Measurements from ENCODE around the gene GPAT2.
"Not testable (repeated sequence)": the region's sequence is repeated elsewhere in the genome, so short reads cannot be mapped to it uniquely, and the experiment has no call there.

Gene GPAT2

GRCh38 chr2:96064047-96064675 is 29.4 kb upstream of the GPAT2 start:
- DNase-seq: not testable (repeated sequence)

- not testable (repeated sequence) for DNase-seq
Measured at GRCh38 chr2:96063116-96063899, 28.6 kb upstream of the GPAT2 start.

DNA sequence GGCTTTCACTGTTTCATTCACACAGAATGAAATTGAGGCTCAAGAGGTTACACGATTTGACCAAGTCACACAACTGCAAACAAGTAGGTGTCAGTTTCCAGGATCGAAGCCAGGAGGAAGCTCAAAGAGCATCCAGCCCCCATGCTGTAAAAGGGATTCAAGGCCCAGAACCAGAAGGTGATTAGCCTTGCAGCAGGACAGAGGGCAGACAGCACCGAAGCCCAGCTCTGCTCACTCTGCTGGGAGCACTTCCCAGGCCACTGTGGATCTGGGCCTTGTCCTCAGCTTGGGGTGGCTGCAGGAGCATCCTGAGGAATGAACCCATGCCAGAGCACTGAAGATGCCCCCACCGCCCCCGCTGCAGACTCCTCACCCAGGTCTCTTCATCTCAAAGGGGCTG is 27.8 kb upstream of the GPAT2 start:
- DNase-seq: not testable (repeated sequence)

DNA sequence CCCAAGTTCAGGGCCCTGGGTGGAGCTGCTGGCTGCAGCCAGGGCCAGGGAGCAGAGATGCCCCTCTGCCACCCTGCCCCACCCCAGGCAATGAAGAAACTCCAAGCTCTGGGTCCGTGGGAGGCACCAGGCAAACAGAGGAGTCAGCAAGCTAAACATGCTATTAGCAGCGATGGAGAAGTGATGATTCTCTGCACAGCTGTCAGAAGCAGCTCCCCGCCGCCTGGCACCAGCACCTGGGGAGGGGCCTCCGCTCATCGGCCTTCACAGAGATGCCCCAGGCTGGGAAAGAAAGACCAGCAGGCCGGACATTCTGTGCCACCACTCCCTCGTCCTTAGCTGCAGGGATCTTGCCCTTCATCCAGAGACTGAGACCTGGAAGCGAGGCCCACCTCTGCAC is 27.2 kb upstream of the GPAT2 start:
- DNase-seq: not testable (repeated sequence)

DNA sequence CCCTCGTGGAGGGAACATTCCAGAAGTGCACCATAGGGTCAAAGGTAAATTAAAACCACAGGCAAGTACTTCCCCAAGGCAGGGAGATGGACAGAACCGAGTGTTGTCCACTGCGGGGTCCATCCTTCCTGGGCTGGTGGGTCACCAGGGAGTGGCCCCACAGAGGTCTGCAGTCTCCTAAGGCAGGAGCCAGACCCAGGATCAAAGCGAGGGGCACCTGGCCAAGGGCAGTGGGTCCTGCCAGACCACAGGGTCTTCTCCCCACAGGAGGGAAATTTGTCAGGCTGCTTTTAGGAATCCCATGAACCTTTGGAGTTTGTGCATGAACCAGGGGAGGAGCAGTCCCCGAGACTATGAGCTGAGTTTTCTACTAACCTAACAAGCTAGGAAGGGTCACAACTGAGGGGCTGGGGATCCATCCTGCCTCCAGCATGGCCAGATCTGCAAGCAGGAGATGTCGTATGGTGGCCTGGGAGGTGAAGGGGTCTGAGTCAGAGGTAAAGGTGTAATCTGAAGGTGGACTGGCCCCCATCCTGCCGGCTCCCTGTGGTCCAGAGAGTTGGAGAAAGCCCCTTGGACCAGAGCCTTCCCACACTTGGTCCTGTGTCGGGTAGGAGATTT is 26.6 kb upstream of the GPAT2 start:
- not testable (repeated sequence) for DNase-seq

DNA sequence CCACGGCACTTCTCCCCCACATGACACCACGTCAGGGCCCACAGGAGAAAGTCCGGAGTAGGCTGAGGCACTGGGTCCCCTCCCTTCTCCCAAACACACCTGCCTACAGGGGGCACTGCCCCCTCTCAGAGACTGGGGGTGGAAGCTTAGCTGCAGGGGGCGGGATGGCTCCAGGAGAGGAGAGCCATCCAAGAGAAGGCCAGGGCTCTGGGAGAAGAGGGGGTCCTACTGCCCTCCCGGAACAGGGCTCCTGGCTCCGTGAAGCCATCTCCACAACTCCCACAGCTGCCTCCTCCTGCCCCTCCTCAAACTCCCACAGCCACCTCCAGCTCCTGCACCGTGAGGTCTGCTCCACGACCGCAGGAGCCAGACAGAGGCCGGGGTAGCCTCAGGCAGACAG is 25.6 kb upstream of the GPAT2 start:
- DNase-seq: not testable (repeated sequence)

DNA sequence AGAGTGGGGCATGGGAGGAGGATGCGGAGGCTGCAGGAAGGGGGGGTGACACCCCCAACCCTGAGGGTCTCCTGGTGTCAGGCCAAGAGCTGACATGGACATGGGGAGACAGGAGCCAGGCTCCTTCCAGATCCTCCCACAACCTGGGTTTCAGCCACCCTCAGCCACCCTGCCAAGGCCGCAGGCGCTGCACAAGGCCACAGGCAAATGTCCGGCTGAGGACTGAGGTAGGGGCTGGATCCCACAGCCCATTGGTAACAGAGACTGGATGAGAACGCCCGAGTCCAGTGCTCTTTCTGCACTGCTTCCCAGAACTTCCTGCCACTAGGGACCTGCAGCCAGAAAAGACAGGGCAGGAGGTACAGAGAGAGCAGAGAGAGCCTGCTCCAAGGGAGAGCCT is 24.7 kb upstream of the GPAT2 start:
- DNase-seq: not testable (repeated sequence)

GRCh38 chr2:96055830-96056229 is 21.1 kb upstream of the GPAT2 start:
- not testable (repeated sequence) for DNase-seq

GRCh38 chr2:96054537-96054936 is 19.8 kb upstream of the GPAT2 start:
- DNase-seq: not testable (repeated sequence)

DNA sequence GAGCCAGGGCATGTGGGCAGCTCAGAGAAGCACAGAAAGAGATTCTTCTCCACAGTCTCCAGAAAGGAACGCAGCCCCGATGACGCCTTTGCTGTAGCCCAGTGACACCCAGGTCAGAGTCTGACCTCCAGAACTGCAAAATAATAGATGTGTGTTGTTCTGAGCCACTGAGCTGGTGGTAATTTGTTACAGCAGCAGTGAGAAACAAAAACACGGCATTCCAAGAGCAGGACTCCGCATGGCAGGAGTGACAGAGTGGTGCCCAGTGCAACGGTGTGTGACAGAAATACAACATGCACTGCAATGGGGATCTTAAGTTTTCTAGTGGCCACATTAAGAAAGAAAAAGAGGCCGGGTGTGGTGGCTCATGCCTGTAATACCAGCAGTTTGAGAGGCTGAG is 18.7 kb upstream of the GPAT2 start:
- DNase-seq: not testable (repeated sequence)

DNA sequence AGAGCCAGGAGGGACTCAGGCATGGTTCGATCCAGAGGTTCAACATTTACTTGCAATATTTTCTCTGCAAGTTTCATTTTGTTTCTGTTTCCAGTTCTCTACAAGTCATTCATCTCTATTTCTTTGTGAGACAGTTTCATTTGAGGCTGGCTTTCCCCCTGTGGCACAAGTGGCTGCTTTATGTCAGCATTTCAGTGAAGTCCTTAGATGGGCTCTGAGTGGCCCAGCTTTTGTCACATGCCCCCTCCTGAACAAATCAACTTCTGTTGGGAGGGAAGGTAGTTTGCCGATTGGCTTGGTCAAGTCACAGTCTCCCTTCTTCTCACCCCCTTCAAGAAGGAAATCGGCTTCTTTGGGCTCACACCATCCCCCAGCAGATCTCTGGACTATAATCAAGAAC is 17.9 kb upstream of the GPAT2 start:
- not testable (repeated sequence) for DNase-seq

DNA sequence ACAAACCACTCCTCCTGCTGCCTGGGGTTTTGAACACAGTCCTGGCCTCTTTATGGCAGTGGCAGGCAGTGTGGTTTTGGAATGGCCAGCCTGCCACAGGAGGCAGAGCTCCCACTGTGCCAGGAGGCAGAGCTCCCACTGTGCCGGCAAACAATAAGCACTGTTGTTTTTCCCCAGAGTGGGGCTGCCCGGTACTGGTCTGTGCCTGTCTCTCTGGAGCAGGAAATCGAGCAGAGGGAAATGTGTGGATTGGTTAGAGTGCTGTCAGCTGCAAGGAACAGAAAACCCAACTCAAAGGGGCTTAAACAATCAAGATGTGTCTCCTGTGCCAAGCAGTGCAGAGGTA is 15.2 kb upstream of the GPAT2 start:
- not testable (repeated sequence) for DNase-seq

GRCh38 chr2:96049049-96049916 is 14.6 kb upstream of the GPAT2 start:
- DNase-seq: not testable (repeated sequence)

- DNase-seq: not testable (repeated sequence)
Measured at GRCh38 chr2:96035554-96035953, 838 bp upstream of the GPAT2 start.

GRCh38 chr2:96033997-96034396 is 719 bp downstream of the GPAT2 start:
- not testable (repeated sequence) for DNase-seq

- not testable (repeated sequence) for DNase-seq
Measured at GRCh38 chr2:96027725-96028325, 6.9 kb downstream of the GPAT2 start.

DNA sequence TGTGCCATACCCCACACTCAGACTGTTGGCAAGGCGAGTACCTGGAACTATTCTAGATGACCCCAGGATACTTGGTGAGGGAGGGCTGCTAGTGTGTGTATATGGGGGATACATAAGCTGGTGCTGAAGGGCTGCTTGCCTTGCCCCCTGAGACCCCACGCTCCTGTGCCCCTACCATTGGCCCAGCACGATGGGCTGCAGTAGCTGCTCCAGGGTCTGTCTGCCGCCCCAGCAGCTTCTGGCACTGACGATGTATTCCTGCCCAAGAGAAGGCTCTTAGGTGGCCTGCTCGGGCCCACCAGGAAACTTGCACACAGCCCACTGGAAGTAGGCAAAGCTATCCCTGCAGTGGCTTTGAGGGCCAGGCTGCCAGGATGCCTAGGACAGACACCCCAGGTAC is 9.0 kb downstream of the GPAT2 start:
- not testable (repeated sequence) for DNase-seq

- DNase-seq: no peak
Measured at GRCh38 chr2:96025194-96025492, 9.6 kb downstream of the GPAT2 start.

GRCh38 chr2:96024336-96025193 is 10.2 kb downstream of the GPAT2 start:
- no peak for DNase-seq

DNA sequence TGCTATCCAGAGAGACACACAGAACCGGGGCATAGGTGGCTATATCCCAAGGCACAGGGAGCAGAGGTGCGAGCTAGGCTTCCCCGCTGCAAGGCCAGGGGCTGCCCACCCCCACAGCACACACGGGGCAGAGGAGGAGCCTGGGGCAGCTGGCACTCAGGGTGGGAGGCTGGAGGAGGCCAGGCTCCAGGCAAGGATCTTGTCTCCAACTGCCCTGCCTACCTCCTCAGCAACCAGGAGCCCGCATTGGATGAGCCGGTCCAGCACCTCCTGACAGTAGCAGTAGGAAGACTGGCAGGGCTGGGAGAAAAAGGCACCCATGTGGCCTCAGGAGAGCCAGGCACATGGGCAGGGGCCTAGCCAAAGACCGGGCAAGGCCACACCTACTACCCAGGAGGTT is 11.0 kb downstream of the GPAT2 start:
- not testable (repeated sequence) for DNase-seq

GRCh38 chr2:96022701-96023447 is 11.8 kb downstream of the GPAT2 start:
- not testable (repeated sequence) for DNase-seq
